HCT116 (cell line): ENCODE measurements around the gene HBP1. TPM values are rescaled to one million over a fixed set of nuclear protein-coding genes. Genes with fewer than 3 reads are reported as not detected.
"Not testable (repeated sequence)": the region's sequence is repeated elsewhere in the genome, so short reads cannot be mapped to it uniquely, and the experiment has no call there.

Experiments
- ATAC-seq: fragments of 200-7000 bp; cut with Tn5 transposase; 2 replicates; pipeline ENCODE4 v1.9.1; 2020; ENCODE audit warnings: mild to moderate bottlenecking, moderate library complexity
- BruUV-seq: library from RNA; stranded (reverse); fragments of 400-500 nt; replicated peaks from 2 replicates; lab custom pipeline; 2021; lab: Mats Ljungman, UMichigan
- CTCF ChIA-PET: fragments of 300-600 bp; sonication (Branson Sonifier 250); formaldehyde crosslinking; loops from one replicate; lab custom pipeline; 2021; ENCODE audit warnings: antibody characterized with exemption; lab: Charles Lee
- POLR2A ChIA-PET: fragments of 300-600, 350-600 bp; sonication (Branson Sonifier 250); formaldehyde crosslinking; loops from one replicate; lab custom pipeline; 2021; ENCODE audit warnings: antibody characterized with exemption; lab: Charles Lee
- RAD21 ChIA-PET, 2 experiments: fragments of 300-600 bp; sonication (Branson Sonifier 250); formaldehyde crosslinking; loops; one replicate each; lab custom pipeline; 2023; ENCODE audit warnings: low total read pairs in 2 of 2; ENCODE audit not compliant: uncharacterized antibody in 2 of 2, unreplicated experiment in 2 of 2, low non-redundant PET in 1 of 2; lab: Charles Lee
- DNase-seq: peaks from one replicate; pipeline ENCODE4 v3.0.0-alpha.2; 2010; ENCODE audit warnings: low read depth, low spot score
- H2AFZ ChIP-seq: fragments of 200-600 bp; shearing (Covaris generic), sonication (generic); 2 replicates; pipeline ENCODE4 v1.6.1; 2017; ENCODE audit warnings: low read depth, mixed run types, mixed read lengths, antibody characterized with exemption, low read length; ENCODE audit not compliant: poor library complexity, severe bottlenecking
- H3K27ac ChIP-seq: 2 replicates; pipeline ENCODE4 v1.5.1; 2012; ENCODE audit warnings: low read depth, low read length
- H3K27me3 ChIP-seq: fragments of 200-600 bp; sonication (generic); 2 replicates; pipeline ENCODE4 v1.6.1; 2016; ENCODE audit warnings: mixed run types, low read length, mixed read lengths; ENCODE audit not compliant: insufficient read depth
- H3K36me3 ChIP-seq, 2 experiments: fragments of 200-500 bp in 1 of 2; fragments of 200-600 bp in 1 of 2; sonication (Bioruptor generic) in 1 of 2; sonication (generic) in 1 of 2; 2 replicates each; pipeline versions ENCODE4 v1.5.1 to v1.6.1; 2014 to 2016; ENCODE audit warnings: low read length in 2 of 2, inconsistent platforms in 1 of 2, mixed read lengths in 1 of 2, mixed run types in 1 of 2; ENCODE audit not compliant: insufficient read depth in 2 of 2, control insufficient read depth in 1 of 2
- H3K4me1 ChIP-seq, 2 experiments: fragments of 200-600 bp in 1 of 2; sonication (generic) in 1 of 2; 2 replicates each; pipeline versions ENCODE4 v1.5.1 to v1.6.1; 2012 to 2017; ENCODE audit warnings: low read length in 2 of 2, inconsistent platforms in 1 of 2, mild to moderate bottlenecking in 1 of 2, mixed read lengths in 1 of 2, mixed run types in 1 of 2, moderate library complexity in 1 of 2; ENCODE audit not compliant: insufficient read depth in 2 of 2, control insufficient read depth in 1 of 2
- H3K4me2 ChIP-seq: fragments of 200-600 bp; sonication (generic); 2 replicates; pipeline ENCODE4 v1.6.1; 2017; ENCODE audit warnings: mixed run types, low read length, mixed read lengths
- H3K4me3 ChIP-seq, 2 experiments: fragments of 200-600 bp in 1 of 2; sonication (generic) in 1 of 2; replicated peaks in 1 of 2; 2 replicates each; pipeline ENCODE4 v1.5.1; 2011 to 2016; ENCODE audit warnings: low read length in 2 of 2, control low read depth in 1 of 2, low read depth in 1 of 2, mild to moderate bottlenecking in 1 of 2, mixed read lengths in 1 of 2, mixed run types in 1 of 2
- H3K79me2 ChIP-seq: fragments of 200-600 bp; sonication (generic); 2 replicates; pipeline ENCODE4 v1.6.1; 2017; ENCODE audit warnings: mild to moderate bottlenecking, mixed run types, low read length, moderate library complexity, mixed read lengths; ENCODE audit not compliant: insufficient read depth
- H3K9ac ChIP-seq: fragments of 200-600 bp; sonication (generic); 2 replicates; pipeline ENCODE4 v1.6.1; 2016; ENCODE audit warnings: low read length, mixed read lengths
- H3K9me2 ChIP-seq: fragments of 200-600 bp; sonication (generic), shearing (Covaris generic); 2 replicates; pipeline ENCODE4 v1.6.1; 2017; ENCODE audit warnings: mixed run types, mild to moderate bottlenecking, moderate library complexity; ENCODE audit not compliant: insufficient read depth
- H3K9me3 ChIP-seq, 2 experiments: fragments of 200-500 bp in 1 of 2; fragments of 200-600 bp in 1 of 2; sonication (Bioruptor generic) in 1 of 2; sonication (generic) in 1 of 2; 2 replicates each; pipeline ENCODE4 v1.6.1; 2014 to 2017; ENCODE audit warnings: low read length in 2 of 2, mixed read lengths in 2 of 2, inconsistent platforms in 1 of 2, low read depth in 1 of 2, mild to moderate bottlenecking in 1 of 2, mixed run types in 1 of 2, moderate library complexity in 1 of 2; ENCODE audit not compliant: control insufficient read depth in 1 of 2, insufficient read depth in 1 of 2
- H4K20me1 ChIP-seq: fragments of 200-600 bp; sonication (generic), shearing (Covaris generic); 2 replicates; pipeline ENCODE4 v1.6.1; 2017; ENCODE audit warnings: mixed run types, mild to moderate bottlenecking, moderate library complexity; ENCODE audit not compliant: insufficient read depth
- CEBPB ChIP-seq: IDR thresholded peaks from 2 replicates; pipeline ENCODE4 v1.6.1; 2012; ENCODE audit warnings: low read depth
- SIN3A ChIP-seq: IDR thresholded peaks from 2 replicates; pipeline ENCODE4 v1.6.1; 2012; ENCODE audit warnings: low read depth
- TCF7L2 ChIP-seq: IDR thresholded peaks from 2 replicates; pipeline ENCODE4 v1.7.0; 2011; ENCODE audit warnings: borderline replicate concordance, inconsistent platforms; ENCODE audit not compliant: insufficient read depth, insufficient read length; ENCODE audit errors: extremely low read depth
- ZFX ChIP-seq: fragments of 450-650 bp; IDR thresholded peaks from 2 replicates; pipeline ENCODE4 v1.6.1; 2017
- intact Hi-C: fragments of 100-400 bp; cut with micrococcal nuclease; formaldehyde crosslinking; loops from 2 replicates; pipeline ENCODE4 v1.10.0; 2022
- total RNA-seq: library from RNA; stranded (reverse); gene quantifications from one replicate; pipeline ENCODE4 v1.2.1, GENCODE V29; 2021; ENCODE audit not compliant: unreplicated experiment
- TF ChIP-seq, protein P1 (sequence below): IDR thresholded peaks from 2 replicates; pipeline ENCODE4 v1.6.1; 2012; ENCODE audit warnings: low read depth
- TF ChIP-seq, protein P2 (sequence below), 3 experiments: fragments of 200-600 bp in 1 of 3; sonication (generic) in 1 of 3; IDR thresholded peaks in 2 of 3; conservative IDR thresholded peaks in 1 of 3; 2 replicates each; pipeline ENCODE4 v1.5.1; 2012 to 2017; ENCODE audit warnings: low read depth in 2 of 3, low read length in 2 of 3, antibody characterized with exemption in 1 of 3, borderline replicate concordance in 1 of 3, control low read depth in 1 of 3, mild to moderate bottlenecking in 1 of 3, mixed read lengths in 1 of 3, mixed run types in 1 of 3, moderate library complexity in 1 of 3; ENCODE audit not compliant: insufficient read depth in 1 of 3
- TF ChIP-seq, protein P3 (sequence below): IDR thresholded peaks from 2 replicates; pipeline ENCODE4 v1.6.1; 2012

Gene HBP1
- total RNA-seq, 1 experiment from 2014 or later: 24.3 TPM

DNA sequence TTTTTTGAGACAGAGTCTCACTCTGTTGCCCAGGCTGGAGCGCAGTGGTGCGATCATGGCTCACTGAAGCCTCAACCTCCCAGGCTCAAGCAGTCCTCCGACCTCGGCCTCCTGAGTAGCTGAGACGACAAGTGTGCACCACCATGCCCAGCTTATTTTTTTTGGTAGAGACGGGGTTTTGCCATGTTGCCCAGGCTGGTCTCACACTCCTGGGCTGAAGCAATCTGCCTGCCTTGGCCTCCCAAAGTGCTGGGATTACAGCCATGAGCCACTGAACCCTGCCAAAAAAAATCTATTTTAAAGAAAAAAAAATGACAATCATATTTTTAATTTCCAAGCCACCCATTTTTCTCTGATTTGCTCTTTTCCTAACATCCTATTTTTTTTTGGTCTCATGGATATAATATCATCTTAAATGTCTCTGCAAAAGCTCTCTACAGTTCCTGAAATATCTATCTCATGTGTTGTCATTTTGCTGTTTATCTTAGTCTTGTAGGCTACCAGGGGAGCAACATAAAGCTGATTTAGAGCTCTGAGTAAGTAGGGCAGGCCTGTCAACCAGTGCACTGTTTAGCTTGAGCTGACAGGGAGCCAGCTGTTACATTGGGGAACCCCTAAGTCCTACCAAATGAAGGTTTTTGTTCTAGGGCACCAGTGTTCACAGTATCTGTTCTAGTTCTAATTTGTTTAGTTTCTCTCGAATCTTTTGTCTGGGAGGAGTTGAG, 29.9 kb upstream of the HBP1 start (continued):
- TF ChIP-seq, protein P1, sequence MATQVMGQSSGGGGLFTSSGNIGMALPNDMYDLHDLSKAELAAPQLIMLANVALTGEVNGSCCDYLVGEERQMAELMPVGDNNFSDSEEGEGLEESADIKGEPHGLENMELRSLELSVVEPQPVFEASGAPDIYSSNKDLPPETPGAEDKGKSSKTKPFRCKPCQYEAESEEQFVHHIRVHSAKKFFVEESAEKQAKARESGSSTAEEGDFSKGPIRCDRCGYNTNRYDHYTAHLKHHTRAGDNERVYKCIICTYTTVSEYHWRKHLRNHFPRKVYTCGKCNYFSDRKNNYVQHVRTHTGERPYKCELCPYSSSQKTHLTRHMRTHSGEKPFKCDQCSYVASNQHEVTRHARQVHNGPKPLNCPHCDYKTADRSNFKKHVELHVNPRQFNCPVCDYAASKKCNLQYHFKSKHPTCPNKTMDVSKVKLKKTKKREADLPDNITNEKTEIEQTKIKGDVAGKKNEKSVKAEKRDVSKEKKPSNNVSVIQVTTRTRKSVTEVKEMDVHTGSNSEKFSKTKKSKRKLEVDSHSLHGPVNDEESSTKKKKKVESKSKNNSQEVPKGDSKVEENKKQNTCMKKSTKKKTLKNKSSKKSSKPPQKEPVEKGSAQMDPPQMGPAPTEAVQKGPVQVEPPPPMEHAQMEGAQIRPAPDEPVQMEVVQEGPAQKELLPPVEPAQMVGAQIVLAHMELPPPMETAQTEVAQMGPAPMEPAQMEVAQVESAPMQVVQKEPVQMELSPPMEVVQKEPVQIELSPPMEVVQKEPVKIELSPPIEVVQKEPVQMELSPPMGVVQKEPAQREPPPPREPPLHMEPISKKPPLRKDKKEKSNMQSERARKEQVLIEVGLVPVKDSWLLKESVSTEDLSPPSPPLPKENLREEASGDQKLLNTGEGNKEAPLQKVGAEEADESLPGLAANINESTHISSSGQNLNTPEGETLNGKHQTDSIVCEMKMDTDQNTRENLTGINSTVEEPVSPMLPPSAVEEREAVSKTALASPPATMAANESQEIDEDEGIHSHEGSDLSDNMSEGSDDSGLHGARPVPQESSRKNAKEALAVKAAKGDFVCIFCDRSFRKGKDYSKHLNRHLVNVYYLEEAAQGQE: no peak
- no peak for TF ChIP-seq TCF7L2
- TF ChIP-seq, protein P2, sequence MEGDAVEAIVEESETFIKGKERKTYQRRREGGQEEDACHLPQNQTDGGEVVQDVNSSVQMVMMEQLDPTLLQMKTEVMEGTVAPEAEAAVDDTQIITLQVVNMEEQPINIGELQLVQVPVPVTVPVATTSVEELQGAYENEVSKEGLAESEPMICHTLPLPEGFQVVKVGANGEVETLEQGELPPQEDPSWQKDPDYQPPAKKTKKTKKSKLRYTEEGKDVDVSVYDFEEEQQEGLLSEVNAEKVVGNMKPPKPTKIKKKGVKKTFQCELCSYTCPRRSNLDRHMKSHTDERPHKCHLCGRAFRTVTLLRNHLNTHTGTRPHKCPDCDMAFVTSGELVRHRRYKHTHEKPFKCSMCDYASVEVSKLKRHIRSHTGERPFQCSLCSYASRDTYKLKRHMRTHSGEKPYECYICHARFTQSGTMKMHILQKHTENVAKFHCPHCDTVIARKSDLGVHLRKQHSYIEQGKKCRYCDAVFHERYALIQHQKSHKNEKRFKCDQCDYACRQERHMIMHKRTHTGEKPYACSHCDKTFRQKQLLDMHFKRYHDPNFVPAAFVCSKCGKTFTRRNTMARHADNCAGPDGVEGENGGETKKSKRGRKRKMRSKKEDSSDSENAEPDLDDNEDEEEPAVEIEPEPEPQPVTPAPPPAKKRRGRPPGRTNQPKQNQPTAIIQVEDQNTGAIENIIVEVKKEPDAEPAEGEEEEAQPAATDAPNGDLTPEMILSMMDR (IDR thresholded peaks at IDR 0.05 in 2 of 3, conservative IDR thresholded peaks at IDR 0.05 in 1 of 3; ENCODE audit: borderline replicate concordance in 1 of 3, insufficient read depth in 1 of 3, low read depth in 2 of 3, low read length in 2 of 3): no peak
- no peak for TF ChIP-seq CEBPB
- TF ChIP-seq ZFX: no peak
- TF ChIP-seq SIN3A: no peak
- TF ChIP-seq, protein P3, sequence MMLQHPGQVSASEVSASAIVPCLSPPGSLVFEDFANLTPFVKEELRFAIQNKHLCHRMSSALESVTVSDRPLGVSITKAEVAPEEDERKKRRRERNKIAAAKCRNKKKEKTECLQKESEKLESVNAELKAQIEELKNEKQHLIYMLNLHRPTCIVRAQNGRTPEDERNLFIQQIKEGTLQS: no peak

- H4K20me1 ChIP-seq, RAD21 ChIA-PET, H3K9me3 ChIP-seq, H2AFZ ChIP-seq, H3K9ac ChIP-seq, BruUV-seq, H3K79me2 ChIP-seq, H3K27me3 ChIP-seq, H3K4me2 ChIP-seq, H3K27ac ChIP-seq, H3K9me2 ChIP-seq, H3K36me3 ChIP-seq, POLR2A ChIA-PET, ATAC-seq, DNase-seq, H3K4me3 ChIP-seq: not testable (repeated sequence)
- CTCF ChIA-PET: interaction anchor here (0.8 kb wide), 1 partner anchor 17 kb away, joined by 3 read pairs; no protein-coding TSS in a partner anchor
- intact Hi-C loops: loop anchor here (10.0 kb wide), 1 partner anchor 599 kb away; no protein-coding TSS in a partner anchor
- peaks cover 2 to 12% of the 10 kb centered on the region in 2 experiments; a peak in 3 of 4 replicates for H3K4me1 ChIP-seq
Observed at GRCh38 chr7:107143875-107144274, 24.9 kb upstream of the HBP1 start.
